Neural progenitor cell (in vitro differentiated cells): ENCODE results near the gene ETFA. TPM values are rescaled to one million over a fixed set of nuclear protein-coding genes. Genes with fewer than 3 reads are reported as not detected.

ENCODE experiments used
- DNase-seq: peaks from one replicate; pipeline ENCODE4 v3.0.0-alpha.2; 2016; ENCODE audit warnings: low spot score
- H2AFZ ChIP-seq: fragments of 200-600 bp; sonication (generic); replicated peaks from 2 replicates; pipeline ENCODE4 v1.6.1; 2016; ENCODE audit warnings: antibody characterized with exemption
- H3F3A ChIP-seq: fragments of 200-600 bp; sonication (generic); 2 replicates; pipeline ENCODE4 v1.6.1; 2016; ENCODE audit warnings: antibody characterized with exemption, low read depth
- H3K27ac ChIP-seq: fragments of 200-600 bp; sonication (generic); 2 replicates; pipeline ENCODE4 v1.5.1; 2016; ENCODE audit warnings: mild to moderate bottlenecking
- H3K27me3 ChIP-seq: fragments of 200-600 bp; sonication (generic); 2 replicates; pipeline ENCODE4 v1.6.1; 2016; ENCODE audit warnings: mild to moderate bottlenecking, moderate library complexity
- H3K36me3 ChIP-seq: fragments of 200-600 bp; sonication (generic); 2 replicates; pipeline ENCODE4 v1.5.1; 2016
- H3K4me1 ChIP-seq: fragments of 200-600 bp; sonication (generic); 2 replicates; pipeline ENCODE4 v1.6.1; 2016; ENCODE audit warnings: mixed run types
- H3K4me2 ChIP-seq: fragments of 200-600 bp; sonication (generic); 2 replicates; pipeline ENCODE4 v1.6.1; 2016
- H3K4me3 ChIP-seq: fragments of 200-600 bp; sonication (generic); 2 replicates; pipeline ENCODE4 v1.5.1; 2016
- H3K79me2 ChIP-seq: fragments of 200-600 bp; sonication (generic); 2 replicates; pipeline ENCODE4 v1.6.1; 2016; ENCODE audit warnings: low read depth
- H3K9ac ChIP-seq: fragments of 200-600 bp; sonication (generic); 2 replicates; pipeline ENCODE4 v1.6.1; 2016
- H3K9me3 ChIP-seq: fragments of 200-600 bp; sonication (generic); 2 replicates; pipeline ENCODE4 v1.5.1; 2016; ENCODE audit warnings: low read depth
- H4K20me1 ChIP-seq: fragments of 200-600 bp; sonication (generic); 2 replicates; pipeline ENCODE4 v1.6.1; 2016; ENCODE audit warnings: low read depth
- H3K27ac Mint-ChIP-seq: 3 replicates; pipeline ENCODE4 v1.8.0; 2021; ENCODE audit warnings: mixed read lengths
- H3K27me3 Mint-ChIP-seq: 2 replicates; pipeline ENCODE4 v1.8.0; 2022; ENCODE audit warnings: low read depth, mild to moderate bottlenecking, inconsistent platforms, moderate library complexity, mixed read lengths; ENCODE audit not compliant: insufficient read depth
- H3K36me3 Mint-ChIP-seq: 3 replicates; pipeline ENCODE4 v1.8.0; 2021; ENCODE audit warnings: mixed read lengths
- H3K4me1 Mint-ChIP-seq: 3 replicates; pipeline ENCODE4 v1.8.0; 2021; ENCODE audit warnings: mixed read lengths
- H3K4me3 Mint-ChIP-seq: 3 replicates; pipeline ENCODE4 v1.8.0; 2021; ENCODE audit warnings: mild to moderate bottlenecking, moderate library complexity, mixed read lengths
- H3K9me3 Mint-ChIP-seq: 3 replicates; pipeline ENCODE4 v1.8.0; 2020; ENCODE audit warnings: mixed read lengths
- EZH2 ChIP-seq: fragments of 200-600 bp; sonication (generic); IDR thresholded peaks from 2 replicates; pipeline ENCODE4 v1.6.1; 2017; ENCODE audit warnings: antibody characterized with exemption, mild to moderate bottlenecking, moderate library complexity
- EZH2phosphoT487 ChIP-seq: fragments of 200-600 bp; sonication (generic); IDR thresholded peaks from 2 replicates; pipeline ENCODE4 v1.6.1; 2017; ENCODE audit warnings: antibody characterized with exemption
- total RNA-seq: library from RNA; depleted of rRNA; stranded (reverse); fragments of >200 nt; gene quantifications from 2 replicates; pipeline ENCODE4 v1.2.3, GENCODE V29; 2015; ENCODE audit warnings: low replicate concordance
- TF ChIP-seq, protein P1 (sequence below): fragments of 200-600 bp; sonication (generic); IDR thresholded peaks from 2 replicates; pipeline ENCODE4 v1.5.1; 2017; ENCODE audit warnings: antibody characterized with exemption, mild to moderate bottlenecking

The ETFA gene
- total RNA-seq, 1 donor from 2014 or later: 99.3 TPM

DNA sequence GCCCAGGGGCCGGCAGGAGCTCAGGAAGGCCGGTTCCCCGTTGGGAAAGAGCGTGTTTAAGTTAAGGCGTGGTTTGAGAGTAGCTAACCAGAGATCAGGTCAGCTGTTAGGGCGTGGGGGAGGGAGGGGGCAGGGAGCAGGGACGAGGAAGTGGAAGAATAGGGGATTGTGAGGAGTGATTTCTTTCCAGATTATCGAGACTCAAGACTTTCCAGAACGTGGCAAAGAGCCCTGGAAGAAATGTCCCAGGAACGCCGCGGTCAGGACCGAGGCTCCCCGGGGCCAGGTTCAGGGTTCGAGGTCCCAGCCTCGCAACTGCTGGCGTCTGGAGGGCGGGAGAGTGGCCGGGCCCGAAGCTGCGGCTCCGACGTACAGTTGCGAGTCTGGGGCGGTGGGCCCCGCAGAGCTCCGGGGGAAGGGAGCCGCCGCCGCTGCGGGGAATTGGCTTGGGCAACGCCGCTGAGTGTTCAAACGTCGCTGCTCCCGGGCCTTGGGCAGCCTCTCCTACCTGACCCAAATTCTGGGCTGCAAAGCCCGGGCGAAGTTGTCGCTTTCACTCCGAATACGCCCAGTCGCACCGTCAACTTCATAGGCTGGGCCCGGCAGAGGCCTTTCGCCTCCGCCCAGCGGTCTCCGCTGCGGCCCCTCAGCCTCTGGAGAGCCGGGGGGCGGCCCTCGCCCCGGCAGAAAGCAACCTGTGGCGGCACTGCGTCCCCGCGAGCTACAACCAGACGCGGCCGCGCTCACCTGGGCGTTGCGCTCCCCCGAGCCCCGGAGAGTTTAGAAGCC is 34.8 kb upstream of the ETFA start:
- Histone ChIP-seq H3K27ac (no peak overlapping the region), H3K79me2 (no peaks in the 10 kb centered on the region), H3K4me3 (peak overlapping the region; percentile 51), H3K4me1 (peaks cover 14% of the 10 kb centered on the region), H4K20me1 (peaks cover 73% of the 10 kb centered on the region), H3F3A (peaks cover 44% of the 10 kb centered on the region), H2AFZ (peak overlapping the region; percentile 37), H3K9ac (no peak overlapping the region), H3K27me3 (peaks cover 100% of the 10 kb centered on the region), H3K36me3 (no peaks in the 10 kb centered on the region), H3K9me3 (no peaks in the 10 kb centered on the region), H3K4me2 (peak overlapping the region; percentile 86)
- H3K4me3 Mint-ChIP-seq: no peak overlapping the region
- DNase-seq: peak; percentile 70
- peaks cover 22% of the 10 kb centered on the region for H3K4me1 Mint-ChIP-seq
- no peaks in the 10 kb centered on the region for H3K36me3 Mint-ChIP-seq
- peak; percentile 54 for TF ChIP-seq EZH2phosphoT487
- TF ChIP-seq, protein P1, sequence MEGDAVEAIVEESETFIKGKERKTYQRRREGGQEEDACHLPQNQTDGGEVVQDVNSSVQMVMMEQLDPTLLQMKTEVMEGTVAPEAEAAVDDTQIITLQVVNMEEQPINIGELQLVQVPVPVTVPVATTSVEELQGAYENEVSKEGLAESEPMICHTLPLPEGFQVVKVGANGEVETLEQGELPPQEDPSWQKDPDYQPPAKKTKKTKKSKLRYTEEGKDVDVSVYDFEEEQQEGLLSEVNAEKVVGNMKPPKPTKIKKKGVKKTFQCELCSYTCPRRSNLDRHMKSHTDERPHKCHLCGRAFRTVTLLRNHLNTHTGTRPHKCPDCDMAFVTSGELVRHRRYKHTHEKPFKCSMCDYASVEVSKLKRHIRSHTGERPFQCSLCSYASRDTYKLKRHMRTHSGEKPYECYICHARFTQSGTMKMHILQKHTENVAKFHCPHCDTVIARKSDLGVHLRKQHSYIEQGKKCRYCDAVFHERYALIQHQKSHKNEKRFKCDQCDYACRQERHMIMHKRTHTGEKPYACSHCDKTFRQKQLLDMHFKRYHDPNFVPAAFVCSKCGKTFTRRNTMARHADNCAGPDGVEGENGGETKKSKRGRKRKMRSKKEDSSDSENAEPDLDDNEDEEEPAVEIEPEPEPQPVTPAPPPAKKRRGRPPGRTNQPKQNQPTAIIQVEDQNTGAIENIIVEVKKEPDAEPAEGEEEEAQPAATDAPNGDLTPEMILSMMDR: no peak
- H3K9me3 Mint-ChIP-seq: no peaks in the 10 kb centered on the region
- H3K27me3 Mint-ChIP-seq: peaks cover 63% of the 10 kb centered on the region
- no peak overlapping the region for H3K27ac Mint-ChIP-seq

GRCh38 chr15:76345583-76345879 is 34.3 kb upstream of the ETFA start:
- H3K9me3 Mint-ChIP-seq: no peaks in the 10 kb centered on the region
- no peaks in the 10 kb centered on the region for H3K36me3 Mint-ChIP-seq
- Histone ChIP-seq H3F3A (peaks cover 47% of the 10 kb centered on the region), H3K9ac (no peak overlapping the region), H4K20me1 (peaks cover 79% of the 10 kb centered on the region), H3K9me3 (no peaks in the 10 kb centered on the region), H3K4me1 (peaks cover 19% of the 10 kb centered on the region), H2AFZ (no peak overlapping the region), H3K36me3 (no peaks in the 10 kb centered on the region), H3K4me3 (peak overlapping the region; percentile 51), H3K27me3 (peaks cover 100% of the 10 kb centered on the region), H3K4me2 (peak overlapping the region; percentile 86), H3K27ac (no peak overlapping the region), H3K79me2 (no peaks in the 10 kb centered on the region)
- H3K27me3 Mint-ChIP-seq: peaks cover 68% of the 10 kb centered on the region
- no peak overlapping the region for H3K27ac Mint-ChIP-seq
- TF ChIP-seq EZH2: no peak
- peak; percentile 1 for TF ChIP-seq EZH2phosphoT487
- TF ChIP-seq, protein P1: no peak
- H3K4me3 Mint-ChIP-seq: peak overlapping the region; percentile 52
- peaks cover 26% of the 10 kb centered on the region for H3K4me1 Mint-ChIP-seq
- DNase-seq: no peak

DNA sequence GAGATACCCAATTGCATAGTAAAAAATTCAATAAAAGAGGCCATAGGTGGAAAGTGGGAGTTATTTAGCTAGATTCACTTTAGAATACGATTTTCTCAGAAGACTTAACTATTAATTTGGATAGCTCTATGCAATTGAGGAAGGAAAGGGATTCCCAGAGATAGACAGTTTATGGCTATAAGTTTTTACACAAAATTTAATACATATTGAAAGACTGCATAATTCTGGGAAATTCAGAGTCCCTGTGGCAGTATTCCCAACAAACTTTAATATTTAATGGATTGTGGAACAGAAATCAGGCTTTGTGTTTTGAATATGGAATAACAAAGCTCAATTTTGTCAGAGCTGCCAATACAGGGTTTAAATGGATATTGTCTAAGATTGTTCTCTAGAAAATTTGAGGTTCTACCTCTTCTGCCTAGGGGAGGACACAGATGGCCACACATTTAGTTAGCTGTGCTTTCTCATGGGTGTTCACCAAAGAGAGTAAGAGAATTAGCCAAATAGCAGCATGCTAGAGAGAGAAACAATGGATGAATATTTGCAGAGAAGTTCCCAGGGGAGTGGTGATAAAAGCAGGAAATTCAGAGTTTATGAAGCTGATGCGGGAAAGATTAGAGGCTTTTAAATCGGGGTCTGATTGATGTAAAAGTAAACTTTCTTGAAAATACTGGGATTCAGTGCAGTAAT is 33.8 kb upstream of the ETFA start:
- peaks cover 83% of the 10 kb centered on the region for H4K20me1 ChIP-seq
- no peaks in the 10 kb centered on the region for H3K36me3 ChIP-seq
- Mint-ChIP-seq H3K27me3 (peaks cover 73% of the 10 kb centered on the region), H3K4me3 (peak overlapping the region; percentile 52), H3K36me3 (no peaks in the 10 kb centered on the region), H3K4me1 (peaks cover 30% of the 10 kb centered on the region), H3K27ac (no peak overlapping the region), H3K9me3 (no peaks in the 10 kb centered on the region)
- H2AFZ ChIP-seq: no peak overlapping the region
- H3K27me3 ChIP-seq: peaks cover 100% of the 10 kb centered on the region
- no peak overlapping the region for H3K4me2 ChIP-seq
- DNase-seq: no peak
- H3K4me3 ChIP-seq: no peak overlapping the region
- no peak overlapping the region for H3K9ac ChIP-seq
- H3K9me3 ChIP-seq: no peaks in the 10 kb centered on the region
- H3K4me1 ChIP-seq: peaks cover 24% of the 10 kb centered on the region
- peaks cover 47% of the 10 kb centered on the region for H3F3A ChIP-seq
- no peaks in the 10 kb centered on the region for H3K79me2 ChIP-seq
- TF ChIP-seq EZH2 (peak; percentile 67), EZH2phosphoT487 (peak; percentile 3)
- TF ChIP-seq, protein P1: no peak
- H3K27ac ChIP-seq: no peak overlapping the region
